Keratinocyte (primary cell): ENCODE results near the gene PPP1R16B.

Source experiments
- EZH2 ChIP-seq: IDR thresholded peaks from one replicate; pipeline ENCODE4 v1.6.1; 2012; ENCODE audit warnings: inconsistent platforms, mild to moderate bottlenecking, low read length, moderate library complexity
- TF ChIP-seq, protein P1 (sequence below), 3 experiments: IDR thresholded peaks in 1 of 3; conservative IDR thresholded peaks in 1 of 3; optimal IDR thresholded peaks in 1 of 3; 2 replicates in 2 of 3; 3 replicates in 1 of 3; pipeline versions ENCODE3 to v1.5.1; 2011; ENCODE audit warnings: low read length in 3 of 3, mild to moderate bottlenecking in 3 of 3, moderate library complexity in 2 of 3, control low read depth in 1 of 3, inconsistent platforms in 1 of 3; ENCODE audit not compliant: insufficient read depth in 2 of 3; ENCODE audit errors: extremely low read depth in 1 of 3

DNA sequence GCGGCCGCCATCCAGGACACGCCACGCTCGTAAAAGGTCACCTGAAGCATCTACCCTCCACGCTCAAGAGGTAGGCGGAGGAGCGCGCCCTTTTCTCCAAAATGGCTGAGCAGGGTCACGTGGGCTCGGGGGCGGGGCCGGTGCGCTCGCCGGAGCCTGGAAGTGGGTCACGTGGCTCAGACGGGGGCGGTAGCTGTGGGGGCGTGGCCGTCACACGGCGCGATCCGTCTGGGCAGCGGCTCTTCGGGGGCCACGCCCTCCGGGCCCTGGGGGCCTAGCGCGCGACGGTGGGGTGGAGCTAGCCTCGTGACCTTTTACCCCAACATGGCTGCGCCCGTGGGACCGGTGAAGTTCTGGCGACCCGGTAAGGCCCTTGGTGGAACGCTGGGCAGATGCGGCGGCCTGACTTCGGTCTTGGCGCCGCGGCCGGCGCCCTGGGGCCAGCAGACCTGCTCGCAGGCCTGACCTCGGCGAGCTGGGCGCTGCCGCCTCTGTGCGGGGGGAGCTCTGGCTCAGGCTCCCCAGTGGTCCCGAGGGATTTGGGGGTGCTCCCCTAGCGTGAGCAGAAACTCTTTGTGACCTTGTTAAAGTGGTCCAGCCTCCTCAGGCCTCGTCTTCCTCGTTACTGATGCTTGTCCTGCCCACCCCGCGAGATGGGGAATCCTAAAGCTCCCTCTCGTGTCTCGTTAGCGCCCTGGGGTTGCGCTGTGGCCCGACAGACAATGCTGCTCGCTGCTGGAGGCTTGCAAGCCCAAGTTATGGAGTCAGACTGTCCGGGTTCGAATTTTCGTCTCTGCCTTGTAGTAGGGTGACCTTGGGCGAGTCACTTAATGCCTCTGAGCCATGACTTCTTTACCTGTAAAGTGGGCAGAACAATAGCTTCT, 156.8 kb downstream of the PPP1R16B start, which contains the start of gene DHX35:
- no peak for TF ChIP-seq EZH2
- TF ChIP-seq, protein P1, sequence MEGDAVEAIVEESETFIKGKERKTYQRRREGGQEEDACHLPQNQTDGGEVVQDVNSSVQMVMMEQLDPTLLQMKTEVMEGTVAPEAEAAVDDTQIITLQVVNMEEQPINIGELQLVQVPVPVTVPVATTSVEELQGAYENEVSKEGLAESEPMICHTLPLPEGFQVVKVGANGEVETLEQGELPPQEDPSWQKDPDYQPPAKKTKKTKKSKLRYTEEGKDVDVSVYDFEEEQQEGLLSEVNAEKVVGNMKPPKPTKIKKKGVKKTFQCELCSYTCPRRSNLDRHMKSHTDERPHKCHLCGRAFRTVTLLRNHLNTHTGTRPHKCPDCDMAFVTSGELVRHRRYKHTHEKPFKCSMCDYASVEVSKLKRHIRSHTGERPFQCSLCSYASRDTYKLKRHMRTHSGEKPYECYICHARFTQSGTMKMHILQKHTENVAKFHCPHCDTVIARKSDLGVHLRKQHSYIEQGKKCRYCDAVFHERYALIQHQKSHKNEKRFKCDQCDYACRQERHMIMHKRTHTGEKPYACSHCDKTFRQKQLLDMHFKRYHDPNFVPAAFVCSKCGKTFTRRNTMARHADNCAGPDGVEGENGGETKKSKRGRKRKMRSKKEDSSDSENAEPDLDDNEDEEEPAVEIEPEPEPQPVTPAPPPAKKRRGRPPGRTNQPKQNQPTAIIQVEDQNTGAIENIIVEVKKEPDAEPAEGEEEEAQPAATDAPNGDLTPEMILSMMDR (optimal IDR thresholded peaks at IDR 0.05 in 1 of 3, IDR thresholded peaks at IDR 0.05 in 1 of 3, conservative IDR thresholded peaks at IDR 0.05 in 1 of 3; ENCODE audit: extremely low read depth in 1 of 3, insufficient read depth in 2 of 3, low read length in 3 of 3): peak in 2 of 3 experiments; percentile 53 to 73
